NCI-H2081 treated with DMSO at 0.1 percent for 48 hours (cell line): ENCODE data around the gene ADAM10.

ENCODE experiments used
- DNase-seq: peaks from one replicate; lab custom pipeline; 2025; lab: John Stamatoyannopoulos, UW

Gene ADAM10

DNA sequence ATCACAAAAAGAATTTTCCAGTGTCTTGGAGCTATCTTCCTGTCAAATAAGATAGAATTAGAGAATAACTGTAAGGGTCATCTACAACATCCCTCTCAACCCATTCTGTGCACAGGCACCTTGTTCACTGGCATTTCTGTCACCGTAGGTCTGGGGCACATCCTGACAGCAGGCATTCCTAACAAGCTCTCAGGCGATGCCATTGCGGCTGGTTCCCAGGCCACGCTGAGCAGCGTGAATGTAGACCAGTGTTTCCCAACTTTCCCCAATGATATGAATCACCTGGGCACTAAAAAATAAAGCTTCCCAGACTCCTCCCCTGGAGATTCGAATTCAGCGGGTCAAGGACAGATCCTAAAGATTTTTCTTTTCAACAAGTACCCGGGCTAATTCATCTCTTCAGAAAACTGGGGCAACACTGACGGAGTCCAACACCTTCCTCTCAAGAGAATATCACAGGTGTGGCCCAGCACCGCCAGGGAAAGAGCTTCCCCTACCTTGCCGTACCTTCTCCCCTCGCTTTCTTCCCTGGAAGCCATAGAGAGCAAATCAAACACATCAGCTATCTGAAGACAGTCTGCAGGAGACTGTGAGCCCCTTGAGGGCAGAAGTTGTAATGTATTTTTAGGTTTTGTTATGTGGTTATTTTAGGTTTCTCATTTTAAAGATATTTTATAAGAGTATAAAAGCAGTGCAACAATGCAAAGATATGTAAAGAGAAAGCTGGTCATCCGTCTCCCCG lies 174.3 kb downstream of the ADAM10 start:
- DNase-seq, result no peak

DNA sequence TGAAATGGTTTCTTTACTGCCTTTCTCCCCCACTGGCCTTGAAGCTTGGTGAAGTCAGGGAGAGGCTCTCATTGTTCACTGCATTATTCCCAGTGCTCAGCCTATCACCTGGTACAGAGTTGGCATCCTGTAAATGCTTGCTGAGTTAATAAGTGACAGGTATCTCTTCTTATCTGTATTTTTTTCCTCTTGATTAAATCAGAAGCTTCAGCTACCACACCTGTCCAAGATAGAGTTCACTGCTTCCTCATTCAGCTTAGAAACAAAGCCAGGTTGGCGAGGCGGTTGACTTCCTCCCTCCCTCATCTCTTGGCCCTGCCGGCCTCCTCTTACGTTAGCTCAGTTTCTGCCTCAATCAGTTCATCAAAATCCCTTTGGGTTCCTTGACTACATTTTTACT lies 174.9 kb downstream of the ADAM10 start:
- no peak for DNase-seq

DNA sequence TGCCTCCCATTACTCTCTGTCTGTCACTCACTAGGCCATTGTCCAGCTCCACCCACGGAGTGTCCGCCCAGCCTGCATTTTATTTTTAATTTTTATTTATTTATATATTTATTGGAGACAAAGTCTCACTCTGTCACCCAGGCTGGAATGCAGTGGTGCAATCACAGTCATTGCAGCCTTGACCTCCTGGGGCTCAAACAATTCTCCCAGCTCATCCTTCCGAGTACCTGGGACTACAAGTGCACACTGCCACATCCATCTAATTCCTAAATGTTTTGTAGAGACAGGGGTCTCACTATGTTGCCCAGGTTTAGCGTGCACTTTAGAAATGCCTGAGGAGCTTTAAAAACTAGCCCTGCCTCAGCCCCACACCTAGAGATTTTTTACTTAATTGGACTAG lies 176.2 kb downstream of the ADAM10 start:
- DNase-seq, result no peak

DNA sequence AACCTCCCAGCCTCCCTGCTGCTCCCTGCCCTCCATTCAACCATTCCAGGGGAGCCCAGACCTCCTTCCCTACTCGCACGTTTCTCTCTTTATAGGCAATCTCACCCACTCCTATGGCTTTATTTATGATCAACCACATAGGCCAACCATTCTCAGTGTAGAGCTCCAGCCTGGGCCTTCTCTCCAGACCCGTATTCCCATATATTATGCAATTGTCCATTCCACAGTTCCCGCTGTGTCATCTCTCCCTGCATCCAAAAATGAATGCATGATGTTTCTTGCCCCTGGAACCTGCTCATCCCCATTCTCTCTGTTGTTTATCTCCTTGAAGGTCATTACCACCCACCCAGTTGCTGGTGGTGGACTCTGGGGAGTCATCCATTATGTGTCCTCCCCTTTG lies 177.0 kb downstream of the ADAM10 start:
- no peak for DNase-seq

DNA sequence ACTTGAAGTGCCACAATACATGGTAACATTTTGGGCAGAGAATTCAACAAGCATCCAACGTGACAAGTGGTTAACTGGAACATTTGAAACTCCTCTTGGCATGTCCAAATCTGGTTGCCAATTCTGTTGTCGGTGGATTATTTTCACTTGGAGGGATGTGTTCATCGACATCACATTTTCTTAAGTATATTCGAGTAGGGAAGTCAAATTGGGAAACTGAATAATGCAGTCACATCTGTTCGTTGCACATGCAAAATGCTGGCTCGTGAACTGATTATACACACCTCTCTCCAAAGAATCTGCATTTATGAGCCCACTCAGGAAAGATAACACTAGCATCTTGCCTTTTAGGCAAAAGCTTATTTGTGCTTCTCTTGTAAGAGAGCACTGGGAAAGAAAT lies 178.0 kb downstream of the ADAM10 start:
- DNase-seq, result no peak

DNA sequence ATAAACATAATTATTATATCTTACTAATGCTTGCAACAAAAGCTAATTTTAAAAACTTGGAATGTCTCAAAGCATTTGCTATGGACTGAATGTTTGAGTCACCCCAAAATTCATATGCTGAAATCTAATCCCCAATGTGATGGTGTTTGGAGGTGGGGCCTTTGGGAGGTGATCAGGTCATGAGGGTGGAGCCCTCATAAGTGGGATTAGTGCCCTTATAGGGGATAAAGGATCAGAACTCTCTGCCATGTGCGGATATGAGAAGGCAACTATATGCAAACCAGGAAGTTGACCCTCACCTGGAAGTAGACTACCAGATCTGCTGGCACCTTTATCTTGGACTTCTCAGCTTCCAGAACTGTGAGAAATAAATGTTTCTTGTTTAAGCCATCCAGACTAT lies 180.1 kb downstream of the ADAM10 start:
- no peak for DNase-seq

DNA sequence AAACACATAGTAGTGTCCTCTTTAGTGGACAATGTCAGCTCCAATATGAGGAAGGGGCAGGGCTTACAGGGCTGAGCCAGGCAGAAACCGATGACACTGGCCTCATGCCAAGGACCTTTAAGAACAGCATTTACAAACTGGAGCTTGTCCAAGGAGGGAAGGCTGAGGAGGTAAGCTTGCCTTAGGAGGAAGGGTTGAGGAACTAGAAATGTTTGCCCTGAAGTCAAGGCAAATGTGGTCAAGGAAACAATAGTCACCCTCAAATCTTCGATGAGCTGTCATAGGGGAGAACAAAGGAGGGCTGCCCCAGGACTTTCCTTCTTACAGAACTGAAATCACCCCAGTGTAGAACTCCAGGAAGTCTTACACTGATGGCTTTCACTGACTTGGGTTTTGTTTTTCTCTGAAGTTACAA lies 181.3 kb downstream of the ADAM10 start:
- DNase-seq, result no peak

DNA sequence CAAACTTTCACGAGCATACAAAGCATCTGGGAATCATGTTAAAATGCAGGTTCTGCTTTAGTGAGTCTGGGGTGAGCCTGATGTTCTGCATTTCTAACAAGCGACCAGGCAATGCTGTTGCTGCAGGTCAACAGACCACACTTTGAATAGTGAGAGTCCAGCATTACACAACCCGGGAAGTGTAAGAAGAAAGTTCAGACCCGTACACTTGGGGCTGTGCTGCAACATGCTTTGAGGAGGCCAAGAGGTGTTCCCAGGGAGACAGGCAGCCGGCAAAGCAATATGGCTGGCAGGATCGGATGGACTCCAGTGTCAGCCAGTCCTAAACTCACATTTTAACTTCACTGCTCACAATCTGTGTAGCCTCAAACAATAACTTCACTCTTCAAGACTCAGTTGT lies 183.5 kb downstream of the ADAM10 start:
- no peak for DNase-seq

DNA sequence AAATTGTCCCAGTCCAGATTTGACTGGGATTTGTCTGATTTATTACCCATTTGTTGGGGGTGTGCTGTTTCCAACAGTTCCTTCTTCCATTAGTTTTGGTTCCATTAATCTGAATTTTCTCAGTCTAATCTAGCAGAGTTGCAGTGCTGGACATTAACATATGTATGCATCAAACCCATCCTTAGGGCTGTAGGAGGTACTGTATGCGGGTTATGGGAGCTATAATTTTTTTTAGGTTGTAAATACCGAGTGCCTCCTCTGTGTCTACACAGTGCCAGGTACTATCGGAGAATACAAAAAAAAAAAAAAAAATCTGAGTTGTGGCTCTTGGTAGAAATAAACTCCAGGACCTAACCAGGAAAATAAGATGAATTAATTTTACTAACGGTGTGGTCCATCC lies 183.9 kb downstream of the ADAM10 start:
- DNase-seq, result no peak

DNA sequence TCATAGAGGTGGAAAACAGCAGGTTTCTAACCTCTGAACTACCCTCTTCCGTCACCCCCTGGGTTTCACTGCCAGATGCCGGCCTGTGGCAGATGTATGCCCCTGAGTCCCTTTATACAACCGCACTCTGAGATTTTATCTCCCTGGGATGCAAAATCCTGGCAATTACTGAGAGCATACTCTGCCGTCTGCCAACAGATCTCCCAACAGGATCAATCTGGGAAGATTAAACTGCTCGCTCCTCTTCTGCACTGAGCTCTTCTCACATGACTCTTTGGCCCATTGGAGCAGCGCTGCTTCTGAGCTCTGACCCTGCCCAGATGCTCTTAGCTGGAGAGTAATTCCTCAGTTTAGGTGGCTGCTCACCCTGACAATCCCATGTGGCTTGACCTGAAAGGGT lies 184.5 kb downstream of the ADAM10 start:
- no peak for DNase-seq

DNA sequence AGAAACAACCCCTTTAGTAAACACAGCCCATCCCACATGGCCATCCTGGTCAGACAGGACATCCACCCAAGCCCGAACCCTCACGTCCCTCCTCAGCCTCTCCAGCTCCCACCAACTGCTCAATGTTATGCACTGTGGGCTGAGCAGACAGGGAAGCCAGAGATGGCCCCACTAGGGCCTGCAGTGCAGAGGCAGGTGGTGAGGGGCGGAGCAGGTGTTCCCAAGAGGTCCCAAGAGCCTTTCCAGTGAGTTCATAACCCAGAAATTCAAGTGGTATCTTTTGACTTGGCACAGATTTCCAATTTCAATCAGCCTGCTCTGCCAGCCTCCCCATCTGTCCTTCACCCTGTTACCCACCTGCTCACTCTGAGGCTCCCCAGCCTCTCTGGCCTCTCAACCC lies 187.4 kb downstream of the ADAM10 start:
- DNase-seq, result no peak

DNA sequence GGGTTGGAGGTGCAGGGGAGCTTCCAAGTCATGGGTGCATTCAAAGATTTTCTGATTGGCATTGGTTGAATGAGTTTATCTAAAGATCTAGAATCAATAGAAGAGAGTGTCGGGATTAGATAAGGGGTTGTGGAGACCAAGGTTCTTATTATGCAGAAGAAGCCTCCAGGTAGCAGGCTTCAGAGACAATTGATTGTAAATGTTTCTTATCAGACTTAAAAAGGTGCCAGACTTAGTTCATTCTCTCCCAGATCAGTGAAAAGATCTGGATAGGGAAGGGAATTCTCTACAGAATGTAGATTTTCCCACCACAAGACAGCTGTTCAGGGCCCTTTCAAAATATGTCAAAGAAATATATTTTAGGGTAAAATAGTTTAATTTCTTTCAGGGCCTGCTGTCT lies 188.2 kb downstream of the ADAM10 start:
- no peak for DNase-seq

DNA sequence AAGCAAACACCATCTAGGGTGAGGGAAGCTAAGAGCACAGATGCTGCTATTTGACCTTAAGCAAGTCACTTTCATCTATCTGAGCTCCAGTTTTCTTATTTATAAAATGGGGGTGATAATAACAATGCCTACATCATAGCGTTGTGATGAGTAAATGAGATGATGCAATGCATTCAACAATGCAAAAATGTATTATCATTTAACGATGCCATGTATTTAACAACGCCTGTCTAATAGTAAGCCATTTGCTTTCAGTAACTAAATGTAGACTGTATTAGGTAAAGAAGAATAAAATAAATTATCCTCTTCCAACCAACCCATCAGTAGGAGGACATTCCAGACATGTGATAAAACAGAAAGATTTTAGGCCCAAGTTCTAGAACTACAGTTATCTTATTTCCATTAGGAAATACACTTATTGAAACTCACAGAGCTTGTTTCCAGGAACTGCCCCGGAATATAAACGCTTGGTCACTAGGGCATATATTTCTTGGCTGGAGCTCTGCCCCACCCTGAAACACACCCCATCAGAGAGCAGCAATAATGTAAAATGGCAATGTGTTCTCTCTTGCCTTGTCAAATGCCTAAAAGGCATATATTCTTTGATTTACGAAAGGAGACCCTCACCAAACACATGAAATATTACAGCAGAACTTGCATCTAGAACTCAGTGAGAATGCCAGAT lies 189.5 kb downstream of the ADAM10 start:
- no peak for DNase-seq

DNA sequence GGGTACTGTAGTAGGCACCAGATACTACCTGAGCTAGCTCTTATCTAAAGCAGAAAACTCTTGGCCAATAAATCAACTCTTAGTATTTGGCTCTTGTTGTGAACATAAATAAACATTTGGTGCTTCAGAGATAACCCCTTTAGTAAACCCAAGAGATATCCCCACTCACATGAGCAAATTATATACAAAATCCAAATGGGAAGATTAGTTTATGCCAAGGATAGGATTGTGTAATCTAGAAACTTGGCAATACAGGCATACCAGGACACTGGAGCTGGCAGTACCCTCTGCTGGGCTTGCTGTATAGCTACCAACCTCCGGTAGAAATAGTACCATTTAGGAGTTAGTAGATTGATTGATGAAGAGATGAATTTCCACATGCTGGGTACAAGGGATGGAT lies 190.7 kb downstream of the ADAM10 start:
- no peak for DNase-seq

DNA sequence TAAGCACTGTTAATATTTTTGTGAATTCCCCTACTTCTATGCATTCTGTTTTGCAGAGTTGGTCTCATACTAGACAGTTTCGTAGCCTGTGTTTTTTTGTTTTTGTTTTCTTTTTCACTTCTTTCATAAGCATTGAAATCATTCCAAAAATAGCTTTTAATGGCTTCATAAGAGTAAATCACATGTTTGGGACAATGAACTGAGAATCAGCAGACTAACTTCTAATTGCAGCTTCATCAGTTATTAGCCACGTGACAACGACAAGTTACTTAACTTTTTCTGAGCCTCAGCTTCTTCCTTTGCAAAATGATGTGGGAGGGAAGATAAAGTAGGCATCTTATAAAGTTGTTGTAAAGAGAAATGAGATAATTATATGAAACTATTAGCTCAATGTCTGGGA lies 193.0 kb downstream of the ADAM10 start:
- DNase-seq, result no peak

DNA sequence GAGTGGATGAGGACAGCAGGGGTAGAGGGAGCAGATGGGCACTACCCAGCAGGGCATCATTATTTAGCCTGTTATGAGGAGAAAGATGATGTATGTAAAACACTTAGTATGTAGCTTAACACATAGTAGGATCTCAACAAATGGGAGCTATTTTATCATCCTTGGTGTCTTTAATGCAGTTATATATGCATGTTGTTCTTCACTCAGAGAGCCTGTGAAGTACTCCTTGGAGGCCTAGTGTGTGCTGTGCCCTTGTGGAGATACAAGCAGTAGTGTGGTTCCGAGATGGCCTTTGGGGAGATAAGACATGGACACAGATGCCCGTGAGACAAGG lies 193.5 kb downstream of the ADAM10 start:
- no peak for DNase-seq

DNA sequence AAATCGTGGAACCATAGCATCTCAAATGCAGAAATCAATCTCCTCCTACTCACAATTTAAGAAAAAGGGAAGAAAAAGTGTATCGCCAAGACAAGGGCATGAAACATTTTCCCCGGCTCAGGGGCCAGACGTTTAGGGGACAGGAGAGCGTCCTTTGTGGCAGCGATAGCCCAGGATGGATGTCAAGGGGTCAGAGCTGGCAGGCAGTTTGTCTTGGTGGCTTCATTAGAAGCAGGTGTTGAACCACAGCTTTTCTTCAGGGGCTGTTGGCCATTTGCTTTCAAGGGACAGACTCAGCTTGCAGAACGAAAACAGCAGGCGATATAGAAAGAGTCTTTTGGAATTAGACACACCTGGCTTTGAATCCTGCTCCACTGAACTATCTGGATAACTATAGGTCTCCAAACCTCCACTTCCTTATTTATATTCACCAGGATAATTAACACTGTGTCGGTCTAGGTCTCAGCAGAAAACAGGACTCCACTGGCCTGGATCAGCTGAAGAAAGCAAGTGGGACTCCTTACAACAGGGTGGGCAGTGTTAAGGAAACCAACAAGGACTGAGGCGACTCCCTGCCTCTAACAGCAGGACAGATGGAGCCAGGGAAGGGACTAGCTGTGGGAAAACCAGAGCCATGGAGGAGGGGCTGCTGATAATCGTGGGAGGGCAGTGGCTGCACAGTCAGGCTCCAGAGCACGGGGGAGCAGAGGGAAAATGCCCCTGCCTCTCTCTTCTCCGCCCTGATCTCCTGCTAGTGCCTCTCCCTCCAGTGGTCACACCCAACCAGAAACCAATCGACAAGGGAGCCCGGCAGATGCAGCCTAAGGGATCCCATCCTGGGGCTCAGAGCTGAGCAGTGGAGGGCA lies 194.1 kb downstream of the ADAM10 start:
- DNase-seq, result no peak

DNA sequence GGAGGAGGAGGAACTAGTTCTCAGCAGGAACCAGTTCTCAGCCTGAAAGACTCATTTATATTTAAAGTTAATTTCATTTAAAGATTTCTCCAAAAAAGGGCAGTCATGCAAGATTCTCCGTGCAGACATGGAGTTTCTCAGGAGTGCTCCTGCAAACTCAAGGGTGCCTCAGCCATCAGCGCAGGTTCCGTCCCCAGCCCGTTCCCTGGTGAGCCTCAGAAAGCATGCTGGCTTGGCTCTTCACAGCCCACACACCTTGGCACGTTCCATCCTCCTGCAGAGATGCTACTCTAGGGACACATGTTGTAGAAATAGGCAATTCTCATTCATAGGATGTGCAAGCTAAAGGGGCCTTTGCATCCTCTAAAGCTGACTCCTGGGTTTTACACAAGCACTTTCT lies 194.7 kb downstream of the ADAM10 start:
- DNase-seq, result no peak

DNA sequence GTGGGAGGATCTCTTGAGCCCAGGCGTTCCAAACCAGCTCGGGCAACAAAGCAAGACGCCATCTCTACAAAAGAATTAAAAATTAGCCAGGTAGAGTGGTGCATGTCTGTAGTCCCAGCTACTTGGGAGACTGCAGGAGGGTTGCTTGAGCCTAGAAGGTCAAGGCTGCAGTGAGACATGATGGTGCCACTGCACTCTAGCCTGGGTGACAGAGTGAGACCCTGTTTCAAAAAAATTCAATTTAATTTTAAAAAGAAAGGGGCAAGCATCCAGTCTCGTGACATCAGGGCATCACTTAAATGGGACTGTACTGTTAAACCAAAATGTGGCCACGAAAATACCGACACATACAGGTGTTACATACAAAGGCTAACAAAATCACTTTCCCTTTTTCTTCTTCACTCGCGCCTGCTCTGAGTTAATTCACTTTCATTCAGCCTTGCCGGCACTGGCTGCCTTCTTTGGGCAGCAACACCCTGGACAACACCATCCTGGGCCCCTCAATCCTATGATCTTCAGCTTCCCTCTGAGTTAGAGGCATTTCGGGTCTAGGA lies 196.1 kb downstream of the ADAM10 start:
- DNase-seq, result no peak

DNA sequence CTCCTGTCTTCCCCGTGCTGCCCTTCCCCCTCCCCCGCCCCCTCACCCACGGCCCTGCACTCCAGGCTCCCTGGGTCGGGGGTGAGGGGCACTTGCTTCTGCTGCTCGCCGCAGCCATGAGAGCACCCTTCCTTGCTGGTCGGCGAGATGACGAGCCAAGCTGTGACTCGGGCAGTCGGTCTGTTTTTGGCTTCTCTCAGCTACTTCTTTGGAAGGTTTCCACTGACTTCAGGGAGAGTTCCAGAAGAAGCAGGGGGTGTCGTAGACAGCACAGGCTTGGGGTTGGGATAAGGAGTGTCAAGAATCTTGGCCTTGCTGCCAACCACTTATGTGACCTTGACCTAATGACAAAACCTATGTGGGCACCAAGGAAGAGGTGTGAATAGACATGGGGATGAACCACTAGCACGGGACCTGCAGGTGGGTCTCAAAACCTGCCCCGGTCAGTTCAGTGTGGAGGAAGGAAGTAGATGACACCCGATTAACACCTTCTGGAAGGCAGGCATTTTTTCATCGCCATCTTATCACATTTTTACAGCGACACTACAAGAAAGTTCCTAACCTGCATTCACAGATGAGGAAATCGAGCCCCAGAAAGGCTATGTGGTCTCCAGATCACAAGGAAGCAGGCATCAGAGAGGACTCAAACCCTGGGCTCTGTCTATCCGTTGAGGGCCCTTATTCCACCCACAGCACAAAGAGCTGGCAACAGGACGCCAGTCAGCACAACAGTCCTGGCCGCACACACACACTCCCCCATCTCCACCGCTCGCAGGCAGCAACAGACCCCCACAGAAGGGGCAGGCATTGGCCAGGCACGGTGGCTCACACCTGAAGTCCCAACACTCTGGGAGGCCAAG lies 196.8 kb downstream of the ADAM10 start:
- no peak for DNase-seq

DNA sequence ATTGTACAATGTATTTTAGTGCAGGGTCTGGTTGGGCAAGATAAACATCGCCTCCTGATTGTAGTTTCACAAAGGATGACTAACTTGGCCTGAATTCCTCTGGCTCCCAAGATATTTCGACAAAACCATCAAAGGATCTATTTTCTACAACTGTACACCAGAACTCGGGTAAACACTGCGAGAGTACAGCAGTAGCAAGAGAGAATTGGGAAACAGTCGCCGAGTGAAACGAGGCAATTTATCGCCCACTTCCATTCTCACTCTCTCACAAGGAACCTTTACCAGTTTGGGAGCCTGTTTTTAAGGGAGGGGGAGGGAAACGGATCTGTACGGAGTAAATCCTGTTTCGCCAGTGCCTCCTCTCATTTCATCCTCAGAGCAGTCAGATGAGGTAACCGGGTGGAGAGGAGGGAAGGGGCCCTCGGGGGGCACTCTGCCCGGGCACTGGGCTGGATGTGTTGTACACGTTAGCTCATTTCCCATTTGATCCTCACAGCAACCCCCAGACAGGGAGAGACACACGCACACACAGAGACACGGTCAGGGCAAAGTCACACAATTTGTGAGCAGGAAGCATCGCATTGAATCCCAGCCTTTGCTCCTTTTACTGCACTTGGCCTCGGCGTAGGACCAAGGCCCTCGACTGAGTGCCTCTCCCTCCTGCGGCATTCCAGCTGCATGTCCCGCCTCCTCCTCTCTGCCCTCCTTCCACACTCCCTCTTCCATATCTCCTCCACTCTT lies 197.6 kb downstream of the ADAM10 start:
- DNase-seq, result no peak
